ENCODE measurements around the gene MOB3A. TPM values are rescaled to one million over a fixed set of nuclear protein-coding genes. Genes with fewer than 3 reads are reported as not detected.
"Not testable (repeated sequence)": the region's sequence is repeated elsewhere in the genome, so short reads cannot be mapped to it uniquely, and the experiment has no call there.

The MOB3A gene
- polyA plus RNA-seq, 5 donors = 17.5 to 31.4 (median 24.1) TPM

- DNase-seq = no peak
Observed at GRCh38 chr19:2109046-2109864, 13.1 kb upstream of the MOB3A start.

GRCh38 chr19:2108251-2109016, 12.3 kb upstream of the MOB3A start:
- no peak for DNase-seq

GRCh38 chr19:2103045-2103707, 7.0 kb upstream of the MOB3A start:
- DNase-seq = no peak

- no peak for DNase-seq
Observed at GRCh38 chr19:2101417-2102335, 5.5 kb upstream of the MOB3A start.

- DNase-seq = no peak
Observed at GRCh38 chr19:2100719-2101061, 4.6 kb upstream of the MOB3A start.

GRCh38 chr19:2099937-2100718, 4.0 kb upstream of the MOB3A start:
- DNase-seq = no peak

- no peak for DNase-seq
Observed at GRCh38 chr19:2099054-2099501, 3.0 kb upstream of the MOB3A start.

GRCh38 chr19:2097886-2098327, 1.8 kb upstream of the MOB3A start:
- no peak for DNase-seq

- no peak for DNase-seq
Observed at GRCh38 chr19:2097203-2097885, 1.2 kb upstream of the MOB3A start.

GRCh38 chr19:2096480-2097202, 515 bp upstream of the MOB3A start, which contains the start of gene IZUMO4:
IZUMO4 (plus strand) TSS chr19:2096915; CDS start chr19:2096946, 31 bp downstream.
- DNase-seq = peak; percentile 99

GRCh38 chr19:2091926-2092525, 4.1 kb downstream of the MOB3A start:
- not testable (repeated sequence) for DNase-seq

- no peak for DNase-seq
Observed at GRCh38 chr19:2089727-2090053, 6.4 kb downstream of the MOB3A start.

- DNase-seq = no peak
Observed at GRCh38 chr19:2089001-2089711, 7.0 kb downstream of the MOB3A start.

GRCh38 chr19:2087621-2088100, 8.5 kb downstream of the MOB3A start:
- no peak for DNase-seq

GRCh38 chr19:2086695-2087620, 9.2 kb downstream of the MOB3A start:
- DNase-seq = not testable (repeated sequence)

GRCh38 chr19:2084993-2085720, 11.0 kb downstream of the MOB3A start:
- DNase-seq = no peak
